Measurements from ENCODE around the gene WDR88.
"Not testable (repeated sequence)": the region's sequence is repeated elsewhere in the genome, so short reads cannot be mapped to it uniquely, and the experiment has no call there.

The WDR88 gene

GRCh38 chr19:33199441-33200265 is 67.7 kb downstream of the WDR88 start:
- no peak for FAIRE-seq

DNA sequence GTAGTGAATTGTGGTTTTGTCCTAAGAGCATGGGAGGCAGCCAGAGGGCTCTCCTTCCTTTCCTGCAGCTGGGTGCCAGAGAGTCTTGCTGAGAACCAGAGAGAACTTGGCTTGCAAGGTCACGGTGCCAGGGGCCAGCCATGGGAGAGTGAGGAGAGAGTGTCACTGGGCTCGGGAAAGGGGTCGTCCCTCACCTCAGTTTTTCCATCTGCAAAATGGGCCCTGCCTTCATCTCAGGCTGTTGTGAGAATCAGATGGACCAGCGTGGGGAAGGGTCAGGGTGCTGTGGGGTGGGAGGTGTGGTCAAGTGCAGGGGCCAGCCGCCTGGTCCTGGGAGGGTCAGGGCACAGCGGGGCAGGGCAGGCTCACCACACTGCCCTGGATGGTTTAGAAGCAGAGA is 69.6 kb downstream of the WDR88 start:
- FAIRE-seq = no peak

GRCh38 chr19:33201886-33202545 is 70.1 kb downstream of the WDR88 start:
- FAIRE-seq = no peak

DNA sequence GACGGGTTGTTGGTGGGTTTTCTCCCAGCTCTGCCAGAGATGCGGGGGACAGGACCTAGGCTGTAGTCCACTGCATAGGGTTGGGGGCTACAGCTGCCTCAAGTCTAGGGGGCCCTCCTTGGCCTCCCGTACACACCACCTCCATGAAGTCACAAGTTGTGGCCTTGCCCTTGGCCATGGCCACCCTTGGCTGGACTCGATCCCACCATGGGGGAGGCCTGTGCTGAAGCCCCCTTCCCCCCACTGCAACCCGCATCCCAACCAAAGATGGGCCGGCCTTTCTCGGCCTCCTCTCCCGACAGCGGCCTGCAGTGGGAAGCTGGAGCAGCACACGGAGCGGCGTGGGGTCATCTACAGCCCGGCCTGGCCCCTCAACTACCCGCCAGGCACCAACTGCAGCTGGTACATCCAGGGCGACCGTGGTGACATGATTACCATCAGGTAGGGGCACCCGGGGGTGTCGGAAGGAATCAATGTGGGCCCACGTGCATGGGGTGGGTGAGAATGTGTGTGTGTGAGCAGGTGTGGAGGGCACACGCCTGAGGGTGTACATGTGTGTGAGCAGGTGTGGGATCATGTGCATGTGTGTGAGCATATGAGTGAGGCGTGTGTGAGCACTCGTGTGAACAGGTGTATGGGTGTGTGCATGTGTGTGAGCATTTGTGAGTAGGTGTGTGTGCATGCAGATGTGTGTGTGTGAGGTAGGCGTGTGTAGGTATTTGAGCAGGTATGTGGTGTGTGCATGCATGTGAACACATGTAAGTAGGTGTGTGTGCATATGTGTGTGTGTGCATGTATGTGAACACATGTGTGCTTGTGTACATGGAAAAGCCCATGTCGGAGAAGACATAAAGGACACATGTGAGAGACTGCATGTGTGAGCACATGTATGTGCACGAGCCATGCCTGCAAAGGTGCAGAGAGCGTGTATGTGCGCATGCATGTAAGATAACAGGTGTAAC is 70.9 kb downstream of the WDR88 start:
- FAIRE-seq = no peak

- no peak for FAIRE-seq
Measured at GRCh38 chr19:33203529-33203928, 71.6 kb downstream of the WDR88 start.

DNA sequence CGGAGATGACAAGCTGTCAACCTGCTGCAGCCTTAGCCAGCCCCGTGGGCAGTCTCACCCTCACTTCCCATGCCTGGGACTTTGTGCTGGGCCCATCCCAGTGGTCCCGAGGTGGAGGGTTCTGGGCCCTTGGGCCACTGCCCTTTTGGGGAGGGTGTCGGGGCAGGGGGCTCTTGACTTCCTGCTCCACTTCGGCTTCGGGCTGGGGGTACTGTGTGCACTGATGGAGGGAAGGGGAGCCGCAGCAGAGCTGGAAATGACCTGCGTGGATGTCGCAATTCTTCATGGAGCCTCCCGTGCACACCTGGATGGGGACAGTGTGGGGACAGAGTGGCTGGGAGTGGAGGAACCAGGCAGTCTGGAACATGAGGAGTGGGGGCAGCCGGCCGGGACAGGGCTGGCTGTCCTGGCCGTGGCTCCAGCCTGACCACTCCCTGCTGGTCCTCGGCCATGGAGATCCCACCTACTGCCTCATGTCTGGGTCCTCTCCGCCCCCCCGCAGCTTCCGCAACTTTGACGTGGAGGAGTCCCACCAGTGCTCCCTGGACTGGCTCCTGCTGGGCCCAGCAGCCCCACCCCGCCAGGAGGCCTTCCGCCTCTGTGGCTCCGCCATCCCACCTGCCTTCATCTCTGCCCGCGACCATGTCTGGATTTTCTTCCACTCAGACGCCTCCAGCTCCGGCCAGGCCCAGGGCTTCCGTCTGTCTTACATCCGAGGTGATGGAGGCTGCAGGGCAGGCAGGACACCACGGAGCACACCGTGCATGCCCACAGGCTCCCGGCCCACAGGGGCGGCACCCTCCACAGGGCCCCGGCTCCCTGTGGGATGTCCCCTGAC is 72.4 kb downstream of the WDR88 start:
- FAIRE-seq = no peak

- no peak for FAIRE-seq
Measured at GRCh38 chr19:33205110-33205509, 73.2 kb downstream of the WDR88 start.

DNA sequence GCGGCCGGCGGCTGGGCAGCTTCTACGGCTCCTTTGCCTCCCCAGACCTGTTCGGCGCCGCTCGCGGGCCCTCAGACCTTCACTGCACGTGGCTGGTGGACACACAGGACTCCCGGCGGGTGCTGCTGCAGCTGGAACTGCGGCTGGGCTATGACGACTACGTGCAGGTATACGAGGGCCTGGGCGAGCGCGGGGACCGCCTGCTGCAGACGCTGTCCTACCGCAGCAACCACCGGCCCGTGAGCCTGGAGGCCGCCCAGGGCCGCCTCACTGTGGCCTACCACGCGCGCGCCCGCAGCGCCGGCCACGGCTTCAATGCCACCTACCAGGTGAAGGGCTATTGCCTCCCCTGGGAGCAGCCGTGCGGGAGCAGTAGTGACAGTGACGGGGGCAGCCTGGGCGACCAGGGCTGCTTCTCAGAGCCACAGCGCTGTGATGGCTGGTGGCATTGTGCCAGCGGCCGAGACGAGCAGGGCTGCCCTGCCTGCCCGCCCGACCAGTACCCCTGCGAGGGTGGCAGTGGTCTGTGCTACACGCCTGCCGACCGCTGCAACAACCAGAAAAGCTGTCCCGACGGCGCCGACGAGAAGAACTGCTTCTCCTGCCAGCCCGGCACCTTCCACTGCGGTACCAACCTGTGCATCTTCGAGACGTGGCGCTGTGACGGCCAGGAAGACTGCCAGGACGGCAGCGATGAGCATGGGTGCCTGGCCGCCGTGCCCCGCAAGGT is 73.8 kb downstream of the WDR88 start:
- FAIRE-seq = no peak

DNA sequence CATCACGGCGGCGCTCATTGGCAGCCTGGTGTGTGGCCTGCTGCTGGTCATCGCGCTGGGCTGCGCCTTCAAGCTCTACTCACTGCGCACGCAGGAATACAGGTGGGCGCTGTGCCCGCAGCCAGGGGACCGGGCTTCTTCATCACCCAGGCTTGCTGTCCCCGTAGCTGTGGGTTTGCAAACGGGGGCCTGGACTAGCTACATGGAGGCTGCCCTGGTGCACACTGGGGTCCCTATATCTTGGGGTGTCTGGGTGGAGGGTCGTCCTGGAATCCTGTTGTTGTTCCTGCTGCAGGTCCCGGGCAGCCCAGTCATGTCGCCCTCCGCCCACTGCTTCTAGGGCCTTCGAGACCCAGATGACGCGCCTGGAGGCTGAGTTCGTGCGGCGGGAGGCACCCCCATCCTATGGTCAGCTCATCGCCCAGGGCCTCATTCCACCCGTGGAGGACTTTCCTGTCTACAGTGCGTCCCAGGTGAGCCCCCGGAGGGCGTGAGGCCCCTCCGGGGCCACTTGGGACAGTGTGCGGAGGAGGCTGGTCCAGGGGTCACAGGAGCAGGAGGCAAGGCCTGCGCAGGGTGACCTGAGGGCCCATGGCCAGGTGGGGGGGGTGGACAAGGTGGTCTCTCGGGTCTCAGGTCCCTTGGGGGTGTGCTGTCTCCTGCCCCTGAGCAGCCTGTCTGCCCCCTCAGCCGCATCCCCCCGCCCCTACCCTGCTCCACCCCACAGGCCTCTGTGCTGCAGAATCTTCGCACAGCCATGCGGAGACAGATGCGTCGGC is 74.5 kb downstream of the WDR88 start:
- FAIRE-seq = no peak

- no peak for FAIRE-seq
Measured at GRCh38 chr19:33207040-33207620, 75.2 kb downstream of the WDR88 start.

DNA sequence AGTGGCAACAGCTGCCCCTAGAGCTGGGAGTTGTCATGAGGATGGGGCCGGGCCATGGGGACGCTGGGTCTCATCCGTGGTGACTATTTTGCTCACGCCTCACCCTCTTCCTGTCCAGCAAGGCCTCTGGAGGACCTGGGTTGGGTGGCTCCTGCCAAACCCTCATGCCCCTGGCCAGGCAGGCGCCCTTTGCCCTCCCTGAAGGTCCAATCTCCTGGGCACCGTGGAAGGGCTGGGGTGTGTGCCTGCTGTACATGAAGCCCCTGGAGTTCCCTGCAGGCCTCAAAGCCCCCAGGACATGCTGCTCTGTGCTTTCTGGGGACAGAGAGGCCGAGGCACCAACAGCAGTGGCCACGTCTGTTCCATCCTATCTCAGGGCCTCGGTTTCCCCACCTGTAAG is 76.0 kb downstream of the WDR88 start:
- no peak for FAIRE-seq

DNA sequence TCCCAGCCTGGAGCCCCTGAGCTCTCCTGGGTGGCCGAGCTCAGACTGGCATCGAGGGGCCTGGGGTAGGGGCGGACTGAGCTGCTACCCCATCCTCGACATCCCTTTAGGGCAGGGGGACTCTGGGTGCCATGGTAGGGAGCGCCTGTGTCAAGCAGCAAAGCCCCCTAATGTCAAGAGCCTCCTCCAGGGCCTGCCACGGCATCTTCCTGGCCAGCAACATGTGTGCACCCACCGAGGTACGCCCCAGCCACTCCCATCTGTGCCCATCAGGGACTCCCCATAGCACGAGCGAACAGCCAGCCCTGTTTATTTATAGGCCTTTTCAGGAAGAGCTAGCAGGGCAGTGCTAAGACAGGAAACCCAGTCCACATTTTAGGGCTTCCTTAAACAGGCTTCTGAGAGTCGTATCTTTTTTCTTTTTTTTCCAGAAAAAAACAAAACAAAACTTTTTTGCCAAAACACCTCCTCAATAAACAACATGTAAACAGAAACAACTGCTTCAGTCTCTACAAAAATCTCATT is 76.5 kb downstream of the WDR88 start:
- no peak for FAIRE-seq

DNA sequence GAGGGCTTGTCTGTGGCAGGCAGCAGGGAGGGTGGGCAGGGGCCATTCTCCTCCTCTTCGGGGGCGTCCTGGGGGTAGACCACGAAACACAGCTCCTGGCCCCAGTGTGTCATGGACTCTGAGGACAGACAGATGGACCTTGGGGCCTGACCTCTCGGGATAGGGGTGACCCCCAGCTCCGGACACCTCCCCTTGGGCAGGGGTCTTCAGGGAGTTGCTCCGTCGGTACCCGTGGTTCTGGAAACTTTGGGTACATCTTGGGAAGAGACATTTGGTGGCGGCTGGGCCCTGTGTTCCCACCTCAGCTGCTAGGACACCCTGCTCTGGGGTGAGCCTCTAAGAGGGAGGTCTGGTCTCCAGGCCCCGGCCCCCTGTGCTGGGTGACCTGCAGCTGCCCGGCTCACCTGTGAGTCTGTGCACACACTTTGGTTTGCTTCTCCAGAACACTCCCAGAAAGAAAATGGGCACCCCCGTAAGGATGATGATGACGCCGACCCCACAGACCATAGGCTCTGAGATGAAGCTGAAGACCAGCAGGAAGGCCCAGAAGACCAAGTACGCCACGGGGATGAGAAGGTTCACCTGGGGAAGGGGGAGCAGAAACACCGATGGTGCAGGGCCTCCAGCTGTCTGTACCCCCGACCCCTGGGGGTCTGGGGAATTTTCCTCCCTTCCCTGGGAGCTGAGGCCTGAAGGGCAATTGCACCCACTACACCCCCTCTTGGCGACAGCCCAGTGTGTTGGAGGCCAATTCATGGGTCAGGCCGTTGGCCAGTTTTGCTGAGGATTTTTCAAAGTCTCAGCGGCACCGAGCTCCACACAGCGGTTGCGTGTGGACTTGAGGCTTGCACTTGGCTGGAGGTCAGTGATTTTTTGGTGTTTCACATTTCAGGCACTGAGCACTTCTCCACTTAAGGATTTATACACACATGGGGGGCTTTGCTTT is 77.3 kb downstream of the WDR88 start:
- FAIRE-seq = no peak

- FAIRE-seq = not testable (repeated sequence)
Measured at GRCh38 chr19:33209850-33210230, 77.9 kb downstream of the WDR88 start.

GRCh38 chr19:33210266-33210940 is 78.5 kb downstream of the WDR88 start:
- no peak for FAIRE-seq

DNA sequence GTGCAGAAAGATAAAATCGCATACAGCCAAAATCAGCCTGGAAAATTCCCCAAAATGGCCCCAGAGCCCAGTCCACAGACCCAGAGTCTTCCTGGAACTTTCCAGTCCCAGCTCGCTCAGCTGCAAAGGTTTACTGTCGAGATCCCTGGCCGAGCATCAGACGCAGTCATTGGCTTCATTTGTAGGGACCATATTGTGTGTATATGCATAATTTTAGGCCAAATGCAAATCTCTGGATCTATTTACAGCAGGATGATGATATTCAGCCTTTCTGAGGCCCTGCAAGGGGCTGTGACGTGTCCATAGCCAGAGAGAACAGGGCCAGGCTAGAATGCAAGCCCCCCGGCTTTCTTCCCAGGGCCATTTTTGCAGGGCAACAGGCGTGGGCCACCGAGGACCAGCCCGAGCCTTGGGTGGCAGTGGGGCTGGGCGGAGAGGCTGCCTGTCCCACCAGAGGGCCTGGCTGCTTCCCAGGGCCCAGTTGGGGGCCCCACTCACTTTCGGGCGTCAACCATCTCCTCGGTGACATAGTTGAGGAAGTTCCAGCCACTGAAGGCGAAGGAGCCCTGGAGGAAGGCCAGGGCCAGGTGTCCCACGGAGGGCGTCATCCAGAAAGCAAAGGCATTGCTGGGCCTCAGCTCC is 80.0 kb downstream of the WDR88 start:
- FAIRE-seq = no peak

DNA sequence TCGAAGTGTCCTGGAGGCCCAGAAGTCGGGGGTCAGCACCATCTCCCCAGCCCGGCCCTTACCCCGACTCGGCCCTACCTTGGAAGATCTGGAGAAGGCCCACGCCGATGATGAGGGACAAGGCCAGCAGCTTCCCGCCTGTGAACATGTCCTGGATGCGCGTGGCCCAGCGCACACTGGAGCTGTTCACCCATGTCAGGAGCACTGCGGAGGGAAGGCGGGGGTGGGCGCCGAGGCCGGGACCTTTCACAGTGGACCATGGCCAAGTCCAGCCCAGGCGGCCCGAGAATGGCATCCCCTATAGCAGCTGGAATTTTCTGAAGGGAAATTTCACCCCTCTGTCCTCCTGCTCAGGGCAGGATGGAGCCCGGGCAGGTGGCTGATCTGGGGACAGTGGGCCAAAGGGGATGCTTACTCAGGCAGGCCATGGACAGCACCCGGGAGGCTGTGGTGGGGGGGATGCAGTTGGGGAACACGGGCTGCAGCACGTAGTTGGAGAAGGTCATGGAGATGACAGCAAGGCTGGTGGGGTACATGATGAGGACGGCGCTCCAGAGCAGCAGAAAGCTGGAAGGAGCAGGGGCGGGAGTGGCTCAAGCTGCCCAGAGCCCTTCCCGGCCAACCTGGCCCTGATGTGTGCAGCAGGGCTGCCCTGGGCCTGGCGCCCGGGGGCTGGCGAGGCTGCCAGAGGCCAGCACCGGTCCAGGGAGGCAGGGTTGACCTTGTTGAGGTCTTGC is 80.7 kb downstream of the WDR88 start:
- FAIRE-seq = no peak

All from islet of Langerhans (tissue), 1 donor.